Activated CD4-positive, alpha-beta T cell treated with anti-CD3 and anti-CD28 coated beads, Interleukin-2, amount 50 U/mL, for 4 hours (primary cell): ENCODE data around the gene CST4.
A peak's percentile ranks its signal among the peaks of the same experiment; 100 is the strongest.
"Not testable (repeated sequence)": the region's sequence is repeated elsewhere in the genome, so short reads cannot be mapped to it uniquely, and the experiment has no call there.

Source experiments
- DNase-seq, 2 experiments: peaks; one replicate each; pipeline ENCODE4 v3.0.0-alpha.2; 2020

Gene CST4, protein sequence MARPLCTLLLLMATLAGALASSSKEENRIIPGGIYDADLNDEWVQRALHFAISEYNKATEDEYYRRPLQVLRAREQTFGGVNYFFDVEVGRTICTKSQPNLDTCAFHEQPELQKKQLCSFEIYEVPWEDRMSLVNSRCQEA

DNA sequence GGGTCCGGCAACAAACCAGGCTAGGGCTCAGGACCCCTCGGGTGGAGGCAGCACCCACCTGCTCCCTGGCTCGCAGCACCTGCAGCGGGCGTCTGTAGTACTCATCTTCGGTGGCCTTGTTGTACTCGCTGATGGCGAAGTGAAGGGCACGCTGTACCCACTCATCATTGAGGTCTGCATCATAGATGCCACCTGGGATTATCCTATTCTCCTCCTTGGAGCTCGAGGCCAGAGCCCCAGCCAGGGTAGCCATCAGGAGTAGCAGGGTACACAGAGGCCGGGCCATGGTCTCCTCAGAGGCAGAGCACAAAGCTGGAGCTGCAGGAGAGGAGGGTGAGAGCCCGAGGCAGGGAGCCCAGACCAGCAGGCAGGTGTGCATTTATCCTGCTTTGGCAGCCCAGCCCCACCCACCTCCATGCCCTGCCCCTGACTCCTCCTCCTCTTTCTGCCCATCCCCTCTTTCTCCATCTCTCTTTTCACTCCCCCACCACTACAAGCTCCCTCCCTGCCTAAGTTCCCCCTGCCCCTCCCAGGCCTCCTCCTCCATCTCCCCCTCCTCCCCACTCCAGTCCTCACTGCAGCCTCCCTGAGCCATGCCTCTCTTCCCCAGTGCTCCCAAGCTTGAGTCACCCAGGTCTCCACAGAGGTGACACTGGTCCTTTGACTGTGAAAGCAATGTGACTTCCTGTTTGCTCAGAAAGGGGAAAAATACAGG lies at the start of gene CST4:
CST4 (minus strand) TSS at position 355 of the 715 bp plus-strand sequence; CDS start at position 286, 69 bp downstream.
- DNase-seq, result not testable (repeated sequence)

DNA sequence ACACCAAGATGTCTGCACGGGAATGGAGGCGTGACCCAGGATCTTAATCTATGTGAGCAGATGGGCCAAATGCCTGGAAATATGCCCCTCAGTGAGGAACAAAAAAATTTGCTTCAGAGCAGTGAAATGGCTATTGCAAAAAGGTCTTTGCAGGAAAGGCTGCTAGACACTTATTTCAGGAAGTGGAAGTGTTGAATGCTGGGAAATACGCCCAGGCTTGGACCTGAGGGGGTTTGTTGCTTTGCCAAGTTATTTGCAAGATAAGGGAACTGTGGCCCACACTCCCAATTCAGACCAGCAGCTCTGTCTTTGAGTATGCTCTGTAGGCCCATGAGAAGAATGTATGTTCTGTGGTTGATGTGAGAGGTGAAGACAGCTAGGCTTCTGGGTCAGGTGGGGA lies 46.6 kb upstream of the CST4 start:
- not testable (repeated sequence) for DNase-seq

DNA sequence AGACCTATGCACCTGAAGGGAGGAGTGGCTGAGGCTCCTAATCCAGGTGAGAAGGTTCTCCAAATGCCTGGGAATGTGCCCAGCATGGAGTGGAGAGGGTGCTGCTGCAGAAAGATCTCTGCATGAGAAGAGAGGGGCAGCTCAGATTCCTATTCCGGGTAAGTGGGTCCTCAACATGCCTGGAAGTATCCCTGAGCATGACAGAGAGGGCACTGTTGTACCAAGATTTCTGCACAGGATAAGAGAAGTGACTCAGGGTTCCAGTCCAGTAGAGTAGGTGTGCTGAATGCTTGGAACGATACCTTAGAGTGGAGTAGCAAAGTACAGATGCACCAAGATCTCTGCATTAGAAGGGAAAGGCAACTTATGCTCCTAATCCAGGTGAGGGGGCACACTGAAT lies 46.1 kb upstream of the CST4 start:
- DNase-seq, result not testable (repeated sequence)

DNA sequence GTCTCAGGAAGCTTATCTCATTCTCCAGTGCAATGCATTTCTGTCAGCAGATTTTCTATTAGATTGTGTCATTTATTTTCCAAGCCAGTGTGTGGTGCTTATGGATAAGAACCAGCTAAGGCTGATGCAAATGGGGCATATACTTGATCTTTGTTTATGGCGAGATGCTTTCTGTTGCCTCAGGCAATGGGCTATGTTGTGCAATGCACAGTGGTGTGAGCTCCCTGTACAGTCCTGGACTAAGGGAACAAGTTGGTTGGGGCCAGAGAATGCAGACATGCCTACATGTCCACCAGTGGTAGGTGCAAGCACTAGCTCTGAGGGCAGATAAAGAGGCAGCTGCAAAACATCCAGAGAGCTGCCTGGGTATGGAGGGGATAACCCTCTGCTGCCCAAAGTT lies 45.6 kb upstream of the CST4 start:
- not testable (repeated sequence) for DNase-seq

DNA sequence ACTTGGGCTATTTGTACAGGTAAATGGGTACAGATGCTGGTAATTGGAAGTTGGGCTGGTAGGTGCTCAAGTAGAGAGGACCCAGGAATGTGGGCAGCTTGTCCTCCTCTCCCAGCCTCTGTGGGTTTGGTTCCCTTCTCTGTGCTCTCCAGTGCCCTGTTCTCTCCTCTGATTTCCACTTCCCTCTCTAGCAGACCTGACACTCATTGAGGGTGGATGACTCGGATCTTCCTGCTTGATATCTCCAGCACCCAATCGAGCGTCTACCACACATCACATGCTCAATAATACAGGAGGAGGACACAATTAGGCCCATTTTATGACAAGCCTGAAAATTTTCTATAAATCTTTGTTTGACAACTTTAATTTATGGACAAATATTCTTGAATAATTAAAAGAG lies 38.2 kb upstream of the CST4 start:
- DNase-seq, result no peak

DNA sequence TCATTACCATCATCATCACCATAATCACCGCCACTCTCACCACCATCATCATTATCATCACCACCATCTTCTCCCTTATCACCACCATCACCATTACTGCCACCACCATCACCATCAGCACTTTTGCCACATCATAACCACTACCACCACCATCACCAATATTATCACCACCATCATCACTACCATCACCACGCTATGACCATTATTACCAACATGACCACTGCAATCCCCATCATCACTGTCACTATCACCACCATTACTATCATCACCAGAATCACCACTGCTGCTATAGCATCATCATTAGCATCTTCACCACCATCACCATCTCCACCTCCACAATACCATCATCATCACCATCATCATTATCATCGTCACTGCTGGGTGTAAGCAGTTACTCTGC lies 36.3 kb upstream of the CST4 start:
- DNase-seq, result no peak

DNA sequence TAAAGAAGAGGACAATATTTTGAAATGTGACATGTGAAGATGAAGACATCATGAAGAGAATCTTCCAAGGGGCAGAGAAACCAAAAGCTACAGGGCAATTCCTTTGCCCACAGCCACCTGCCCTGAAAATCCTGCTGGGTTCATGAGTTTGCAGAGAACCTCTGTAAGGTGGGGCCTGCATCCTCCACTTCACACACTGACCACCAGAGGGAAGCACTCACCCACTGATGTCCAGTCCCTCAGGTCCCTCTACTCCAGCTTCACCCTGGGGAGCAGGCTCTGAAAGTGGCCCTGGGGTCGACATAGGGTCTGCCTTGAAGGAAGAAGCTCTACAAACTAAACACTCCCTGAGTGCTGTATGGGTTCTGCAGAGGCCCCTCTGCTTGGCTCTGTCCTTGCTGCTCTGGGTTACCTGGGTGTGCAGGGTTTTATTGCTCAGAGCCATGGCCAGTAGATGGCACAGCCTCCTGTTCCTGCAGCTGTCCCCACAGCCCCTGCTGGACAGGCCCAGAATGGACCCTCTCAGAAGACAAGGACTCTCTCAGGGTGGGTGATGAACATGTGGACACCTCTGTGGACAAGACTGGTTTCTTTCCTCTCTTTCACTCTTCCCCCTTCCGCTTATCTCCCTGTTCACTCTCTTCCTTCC lies 34.9 kb upstream of the CST4 start:
- peak in 1 of 2 experiments; percentile 2 for DNase-seq

DNA sequence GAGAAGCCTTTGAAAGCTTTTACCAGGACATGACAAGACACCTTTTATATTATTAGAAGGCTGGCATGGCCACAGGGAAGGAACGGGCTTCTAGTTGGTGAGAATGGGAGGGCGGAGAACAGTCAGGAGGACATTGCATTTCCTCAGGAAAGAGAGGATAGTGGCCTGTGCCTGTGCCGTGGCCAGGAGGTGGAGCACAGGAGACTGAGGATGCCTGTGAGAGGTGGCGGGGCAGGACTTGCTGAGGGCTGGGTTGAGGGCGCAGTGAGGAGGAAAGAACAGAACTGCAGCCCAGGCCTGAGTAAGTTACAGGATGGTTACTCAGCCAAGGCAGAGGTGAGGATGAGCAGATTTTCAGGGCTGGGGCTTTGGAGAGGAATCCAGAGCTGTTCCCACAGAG lies 34.0 kb upstream of the CST4 start:
- not testable (repeated sequence) for DNase-seq

DNA sequence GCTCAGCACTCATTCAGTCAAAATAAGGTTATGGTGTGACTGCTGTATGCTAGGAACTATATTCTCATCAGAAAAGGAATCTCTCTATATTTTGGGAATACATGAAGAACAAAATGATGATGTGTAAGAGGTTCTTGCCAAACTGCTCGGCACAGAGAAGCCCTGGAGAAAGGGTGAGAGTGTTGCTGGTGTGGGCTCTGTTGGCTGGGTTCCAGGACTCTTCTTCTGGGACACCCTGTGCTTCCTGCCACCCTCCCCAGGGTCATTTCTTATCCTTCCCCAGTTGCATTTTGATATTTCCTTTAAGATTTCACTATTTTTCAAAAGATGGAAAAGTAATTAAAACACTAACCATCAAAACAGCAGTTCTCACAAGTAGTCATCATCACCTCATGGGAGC lies 33.1 kb upstream of the CST4 start:
- no peak for DNase-seq

DNA sequence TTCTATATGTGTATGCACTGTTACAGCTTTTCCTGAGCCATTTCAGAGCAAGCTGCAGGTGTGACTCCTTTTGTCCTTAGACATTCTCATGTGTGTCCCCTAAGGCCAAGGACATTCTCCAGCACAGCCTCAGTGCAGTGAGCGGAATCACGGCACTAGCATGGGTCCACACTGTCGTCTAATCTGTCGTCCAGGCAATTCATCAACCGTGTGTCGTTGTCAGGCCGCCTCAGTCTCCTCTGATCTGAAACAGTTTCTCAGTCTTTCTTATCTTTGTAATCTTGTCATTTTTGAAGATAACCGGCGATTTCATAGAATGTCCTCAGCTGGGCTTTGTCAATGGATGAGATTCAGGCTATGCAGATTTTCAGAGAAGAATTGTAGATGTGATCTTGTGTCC lies 30.5 kb upstream of the CST4 start:
- not testable (repeated sequence) for DNase-seq

DNA sequence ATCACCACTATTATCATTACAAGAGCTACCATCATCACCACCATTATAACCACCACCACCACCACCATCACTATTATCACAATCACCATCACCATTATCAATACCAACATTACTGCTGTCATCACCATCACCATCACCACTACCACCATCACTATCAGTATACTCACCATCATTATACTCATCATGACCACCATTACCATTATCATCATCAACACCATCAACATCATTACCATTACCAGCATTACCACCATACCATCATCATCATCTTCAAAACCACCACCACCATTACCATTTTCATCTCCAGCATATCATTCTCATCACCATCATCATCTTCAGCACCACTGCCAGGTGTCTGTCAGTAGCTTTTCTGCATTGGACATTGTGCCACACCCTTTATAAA lies 22.9 kb upstream of the CST4 start:
- not testable (repeated sequence) for DNase-seq

DNA sequence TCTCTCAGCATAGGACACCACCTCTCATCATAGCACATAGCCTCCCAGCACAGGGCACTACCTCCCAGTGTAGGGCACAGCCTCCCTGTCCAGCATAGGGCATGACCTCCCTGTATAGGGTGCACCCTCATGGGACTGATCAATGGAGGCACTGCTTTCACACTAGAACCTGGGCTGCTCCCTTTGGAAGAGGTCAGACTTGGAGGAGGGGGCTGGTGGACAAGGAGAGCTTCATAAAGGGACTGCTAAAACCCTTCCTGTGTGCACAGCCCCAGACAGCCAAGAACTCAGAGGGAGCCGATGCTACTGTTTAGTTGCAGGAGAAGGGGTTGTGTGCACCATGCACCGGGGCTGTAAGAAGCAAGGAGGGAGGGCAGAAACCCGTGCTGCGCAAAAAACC lies 21.9 kb upstream of the CST4 start:
- DNase-seq, result no peak

DNA sequence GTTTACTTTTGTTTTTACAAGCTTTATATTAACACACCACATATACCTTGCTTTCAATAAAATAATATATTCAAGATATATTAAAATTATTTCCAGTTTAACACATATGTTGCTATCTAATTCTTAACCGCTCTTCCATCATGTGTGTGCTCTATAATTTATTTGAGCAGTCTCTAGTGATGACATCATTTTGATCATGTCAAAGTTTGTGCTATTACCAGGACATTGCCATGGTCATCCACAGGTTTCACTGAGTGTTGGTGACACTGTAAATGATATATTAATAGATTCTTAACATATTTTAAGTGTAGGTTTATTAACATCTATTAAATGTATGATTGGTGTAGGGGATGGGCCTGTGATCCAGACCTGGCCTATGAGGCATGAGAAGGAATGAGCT lies 17.1 kb upstream of the CST4 start:
- DNase-seq, result no peak

DNA sequence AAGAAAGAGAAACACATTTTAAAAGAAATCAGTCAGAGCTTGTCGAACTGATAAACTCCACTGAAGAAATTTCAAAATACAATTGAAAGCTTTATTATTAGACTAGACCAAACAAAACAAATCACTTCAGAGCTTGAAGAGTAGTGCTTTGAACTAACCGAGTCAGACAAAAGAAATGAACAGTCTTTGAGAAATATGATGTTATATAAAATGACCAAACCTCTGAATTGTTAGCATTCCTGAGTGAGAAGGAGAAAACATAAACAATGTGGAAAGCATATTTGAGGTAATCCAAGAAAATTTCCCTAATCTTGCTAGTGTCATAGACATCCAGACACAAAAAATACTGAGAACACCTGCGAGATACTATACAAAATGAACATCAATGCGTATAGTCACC lies 13.2 kb upstream of the CST4 start:
- DNase-seq, result no peak

DNA sequence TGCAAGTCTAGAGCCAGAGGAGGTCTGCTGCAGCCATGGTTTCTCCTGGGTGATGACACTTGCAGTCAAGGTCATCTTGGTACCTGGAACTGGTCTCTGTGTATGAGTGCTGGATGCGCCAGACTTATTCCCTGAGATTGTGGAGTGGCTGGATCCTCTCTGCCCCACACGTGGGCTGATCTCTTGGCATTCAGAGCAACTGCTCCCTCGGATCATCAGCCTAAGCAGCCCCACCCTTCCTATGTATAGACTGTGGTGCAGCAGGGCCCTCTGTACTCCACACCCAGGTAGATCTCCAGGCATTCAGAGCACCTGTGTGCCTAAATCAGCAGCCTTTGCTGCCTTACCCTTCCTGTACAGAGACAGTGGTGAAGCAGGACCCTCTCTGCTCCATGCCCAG lies 12.1 kb upstream of the CST4 start:
- DNase-seq, result no peak

DNA sequence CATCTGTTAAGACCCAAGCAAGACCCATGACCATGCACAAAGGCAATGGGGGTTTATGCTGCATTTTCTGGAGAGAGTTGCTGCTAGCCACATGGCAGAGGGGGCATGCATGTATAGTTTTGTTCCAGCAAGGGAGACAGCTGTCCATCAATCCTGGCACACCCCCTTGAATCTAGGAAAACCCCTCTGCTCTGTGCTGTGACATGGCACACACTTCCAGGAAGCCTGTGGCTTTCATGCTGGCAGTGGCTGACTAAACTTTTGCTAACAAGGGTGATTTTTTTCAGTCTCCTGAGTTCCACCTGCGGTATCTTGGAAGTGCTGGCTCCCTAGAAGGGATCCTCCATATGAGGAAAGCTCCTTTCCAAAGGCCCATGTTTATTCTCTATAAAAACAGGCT lies 9.1 kb upstream of the CST4 start:
- no peak for DNase-seq

DNA sequence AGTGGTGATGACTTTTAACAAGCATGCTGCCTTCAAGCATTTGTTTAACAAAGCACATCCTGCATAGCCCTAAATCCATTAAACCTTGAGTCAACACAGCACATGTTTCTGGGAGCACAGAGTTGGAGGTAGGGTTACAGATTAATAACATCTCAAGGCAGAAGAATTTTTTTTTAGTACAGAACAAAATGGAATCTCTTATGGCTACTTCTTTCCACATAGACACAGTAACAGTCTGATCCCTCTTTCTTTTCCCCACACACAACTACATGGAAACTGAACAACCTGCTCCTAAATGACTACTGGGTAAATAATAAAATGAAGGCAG lies 6.2 kb upstream of the CST4 start:
- not testable (repeated sequence) for DNase-seq

DNA sequence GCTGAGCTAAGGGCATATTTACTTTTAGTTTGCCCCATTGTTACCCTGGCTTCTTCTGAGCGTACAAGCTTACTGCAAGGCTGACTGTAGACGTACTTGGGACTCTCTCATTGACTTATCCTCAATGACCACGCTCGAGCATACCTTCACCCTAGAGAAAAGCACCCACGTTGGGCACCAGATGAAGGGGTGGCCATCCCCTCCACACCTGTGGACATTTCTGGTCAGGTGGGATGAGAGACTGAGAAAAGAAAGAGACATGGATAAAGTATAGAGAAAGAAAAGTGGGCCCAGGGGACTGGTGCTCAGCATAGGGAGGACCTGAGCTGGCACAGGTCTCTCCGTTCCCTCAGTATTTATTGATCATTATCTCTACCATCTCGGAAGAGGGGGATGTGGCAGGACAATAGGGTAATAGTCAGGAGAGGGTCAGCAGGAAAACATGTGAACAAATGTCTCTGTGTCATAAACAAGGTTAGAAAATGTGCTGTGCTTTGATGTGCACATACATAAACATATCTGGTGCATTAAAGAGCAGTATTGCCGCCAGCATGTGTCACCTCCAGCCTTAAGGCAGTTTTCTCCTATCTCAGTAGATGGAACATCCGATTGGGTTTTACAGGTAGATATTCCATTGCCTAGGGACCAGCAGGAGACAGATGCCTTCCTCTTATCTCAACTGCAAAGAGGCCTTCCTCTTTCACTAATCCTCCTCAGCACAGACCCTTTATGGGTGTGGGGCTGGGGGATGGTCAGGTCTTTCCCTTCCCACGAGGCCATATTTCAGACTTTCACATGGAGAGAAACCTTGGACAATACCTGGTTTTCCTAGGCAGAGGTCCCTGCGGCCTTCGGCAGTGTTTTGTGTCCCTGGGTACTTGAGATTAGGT lies 5.6 kb upstream of the CST4 start:
- not testable (repeated sequence) for DNase-seq

DNA sequence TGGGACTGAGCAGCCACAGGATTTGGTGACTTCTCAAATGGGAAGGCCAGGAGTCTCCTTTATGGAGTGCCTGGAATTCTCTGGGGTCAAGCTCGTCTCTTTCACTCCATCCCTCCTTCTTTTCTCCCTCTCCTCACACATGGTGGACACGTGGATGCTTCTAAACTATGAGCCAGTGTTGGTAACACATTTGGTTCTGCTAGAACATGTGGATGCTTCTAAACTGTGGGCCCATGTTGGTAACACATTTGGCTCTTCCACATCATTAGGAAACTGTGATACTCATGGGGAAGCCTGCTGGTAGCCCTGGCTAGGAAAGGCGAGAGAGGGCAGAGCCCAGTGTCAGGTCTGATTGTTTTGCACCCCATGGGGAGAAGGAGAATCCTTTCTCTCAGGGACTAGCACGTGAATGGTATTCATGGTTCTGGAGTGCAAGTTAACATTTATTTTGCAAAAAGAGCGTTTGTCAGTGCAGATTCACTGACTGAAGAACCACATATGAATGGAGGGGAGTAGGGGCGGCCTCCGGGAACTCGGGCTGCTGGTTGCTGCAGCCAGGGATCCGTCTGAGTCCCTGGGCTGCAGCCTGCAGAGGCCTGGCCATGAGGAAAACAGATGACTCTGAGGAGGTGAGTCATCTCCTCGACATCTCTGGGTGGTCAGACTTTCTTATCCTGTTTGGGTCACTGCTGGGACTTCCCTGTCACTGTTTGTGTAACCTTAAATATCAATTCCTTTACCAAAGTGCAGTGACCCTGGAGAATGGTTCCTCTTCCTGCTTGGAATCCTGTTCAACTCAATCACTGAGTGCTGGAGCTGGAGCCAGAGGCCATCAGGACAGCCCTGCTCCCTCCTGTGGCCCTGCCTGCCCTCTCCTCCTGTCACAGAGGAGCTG lies 4.1 kb upstream of the CST4 start:
- DNase-seq, result not testable (repeated sequence)

DNA sequence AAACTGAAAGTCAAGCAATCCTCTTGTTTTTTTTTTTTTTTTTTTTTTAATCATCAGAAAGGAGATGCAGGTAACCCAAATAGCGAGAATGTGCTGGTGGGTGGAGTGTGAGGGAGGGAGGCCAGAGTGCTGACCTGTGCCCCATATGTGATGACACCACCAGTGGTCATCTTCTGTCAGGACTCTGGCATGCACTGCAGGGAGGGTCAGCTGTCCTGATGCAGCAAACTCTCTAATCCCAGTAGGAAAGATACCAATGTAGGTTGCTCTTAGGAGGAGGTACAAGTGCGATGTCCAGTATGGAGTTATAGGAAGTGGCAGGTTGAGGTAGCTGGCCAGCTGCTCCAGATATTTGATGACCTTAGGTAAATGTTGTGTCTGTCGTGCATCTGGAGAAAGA lies 2.8 kb upstream of the CST4 start:
- DNase-seq, result no peak

DNA sequence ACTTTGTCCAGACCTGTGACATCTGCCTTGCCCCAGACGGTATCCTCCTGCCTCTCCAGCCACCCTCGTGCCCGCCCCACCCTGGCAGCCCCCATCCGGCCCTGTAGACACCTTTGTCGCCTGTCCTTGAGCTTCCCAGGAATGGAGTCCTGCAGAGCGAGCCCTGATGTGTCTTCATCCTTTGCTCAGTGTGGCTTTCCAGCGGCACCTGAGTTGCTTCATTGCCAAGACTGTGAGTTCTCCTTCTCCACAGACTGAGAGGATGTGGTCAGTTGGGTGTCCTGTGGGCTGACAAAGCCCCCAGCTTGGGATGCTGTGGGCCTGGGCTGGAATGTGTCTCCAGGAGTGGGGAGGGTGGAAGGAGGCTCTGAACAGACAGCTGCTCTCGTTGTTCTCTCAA lies 1.7 kb upstream of the CST4 start:
- DNase-seq, result no peak

DNA sequence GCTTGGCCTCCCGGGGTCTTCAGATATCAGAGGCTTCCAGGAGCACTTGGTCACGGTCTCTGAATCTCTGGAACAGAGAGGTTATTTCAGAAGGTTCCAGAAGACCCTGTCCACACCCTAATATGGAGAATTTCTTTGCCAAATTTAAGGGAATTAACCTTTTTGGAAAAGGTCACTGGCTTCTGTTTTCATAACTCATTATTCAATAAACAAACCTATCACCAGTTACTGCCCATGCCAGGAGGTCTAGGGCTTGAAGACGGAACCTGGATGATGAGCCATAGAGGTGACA lies 507 bp upstream of the CST4 start:
- DNase-seq, result no peak

DNA sequence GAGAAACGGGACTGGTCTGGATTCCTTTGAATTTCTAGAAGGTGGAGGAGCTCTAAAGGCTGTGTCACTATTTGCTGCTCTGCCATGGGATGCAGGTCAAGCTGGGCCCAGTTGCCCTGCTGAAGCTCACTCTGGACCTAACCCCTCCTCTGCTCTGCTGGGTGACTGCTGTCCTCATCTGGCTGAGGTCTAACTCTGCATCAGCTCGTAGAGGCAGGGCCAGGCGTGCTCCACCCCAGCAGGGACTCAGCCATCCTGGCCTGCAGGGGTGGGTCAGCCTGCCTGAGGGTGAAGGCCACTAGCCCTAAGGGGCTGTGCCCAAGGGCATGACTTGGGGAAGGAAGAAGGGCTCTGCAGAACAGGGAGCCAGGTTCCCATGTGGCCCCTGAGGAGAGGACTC lies 852 bp downstream of the CST4 start:
- DNase-seq, result no peak
